Measurements from ENCODE around the gene PIK3R4.

The PIK3R4 gene

GRCh38 chr3:130700541-130700940 is 46.1 kb downstream of the PIK3R4 start:
- no peak for TF ChIP-seq CTCF (IDR thresholded peaks at IDR 0.05; ENCODE audit: insufficient read depth, low read depth, low read length, missing control alignments)
- no peak for DNase-seq (ENCODE audit: low read depth)

DNA sequence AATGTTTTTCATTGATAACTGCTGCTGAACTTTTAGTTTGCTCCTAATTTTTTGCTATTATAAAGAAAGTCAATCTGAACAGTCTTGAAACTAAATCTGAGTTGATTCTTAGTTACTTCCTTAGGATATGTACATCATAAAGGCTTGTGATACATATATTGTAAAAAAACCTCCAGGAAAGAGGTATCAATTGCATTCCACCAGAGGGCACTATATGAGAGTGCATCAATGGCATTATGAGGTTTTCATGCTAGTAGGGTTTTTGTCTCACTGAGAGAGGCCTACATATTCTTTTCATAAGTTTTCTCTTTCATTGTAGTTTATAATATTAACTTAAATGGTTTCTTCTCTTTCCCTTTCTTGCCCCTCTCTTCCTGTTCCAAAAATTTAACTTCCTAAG is 46.9 kb downstream of the PIK3R4 start:
- no peak overlapping the region for H3K4me3 ChIP-seq (ENCODE audit: low read depth, low read length)
- peak; percentile 42 for DNase-seq (ENCODE audit: low read depth)
- peak; percentile 49 for TF ChIP-seq CTCF (IDR thresholded peaks at IDR 0.05; ENCODE audit: insufficient read depth, low read depth, low read length, missing control alignments)

More at GRCh38 chr3:130700541-130700940, 46.1 kb downstream of the PIK3R4 start:
- H3K4me3 ChIP-seq (ENCODE audit: low read depth, low read length): no peak overlapping the region

- H3K4me3 ChIP-seq (ENCODE audit: low read depth, low read length): no peak overlapping the region
- DNase-seq (ENCODE audit: low read depth): no peak
- no peak for TF ChIP-seq CTCF (IDR thresholded peaks at IDR 0.05; ENCODE audit: insufficient read depth, low read depth, low read length, missing control alignments)
These were observed 53.3 kb downstream of the PIK3R4 start for GRCh38 chr3:130693314-130693713.

GRCh38 chr3:130692455-130692854 is 54.2 kb downstream of the PIK3R4 start:
- DNase-seq (ENCODE audit: low read depth): no peak
- no peak for TF ChIP-seq CTCF (IDR thresholded peaks at IDR 0.05; ENCODE audit: insufficient read depth, low read depth, low read length, missing control alignments)
- no peak overlapping the region for H3K4me3 ChIP-seq (ENCODE audit: low read depth, low read length)

GRCh38 chr3:130688697-130689470 is 57.7 kb downstream of the PIK3R4 start:
- H3K4me3 ChIP-seq (ENCODE audit: low read depth, low read length): no peak overlapping the region
- no peak for DNase-seq (ENCODE audit: low read depth)
- TF ChIP-seq CTCF (IDR thresholded peaks at IDR 0.05; ENCODE audit: insufficient read depth, low read depth, low read length, missing control alignments): no peak

GRCh38 chr3:130688015-130688688 is 58.5 kb downstream of the PIK3R4 start:
- no peak overlapping the region for H3K4me3 ChIP-seq (ENCODE audit: low read depth, low read length)
- DNase-seq (ENCODE audit: low read depth): peak; percentile 11
- TF ChIP-seq CTCF (IDR thresholded peaks at IDR 0.05; ENCODE audit: insufficient read depth, low read depth, low read length, missing control alignments): no peak
